Adrenal gland (tissue), 5 donors: Measurements from ENCODE around the gene ABCG1.

Experiments
- CTCF ChIP-seq, 6 experiments: fragments of 450-650 bp in 4 of 6; fragments of 200-600 bp in 2 of 6; sonication (generic) in 1 of 6; IDR thresholded peaks; 1 replicate in 5 of 6; 2 replicates in 1 of 6; pipeline versions ENCODE4 v1.5.1 to v1.8.0; 2016 to 2021; ENCODE audit warnings: antibody characterized with exemption in 6 of 6, mild to moderate bottlenecking in 2 of 6, moderate library complexity in 1 of 6
- POLR2A ChIP-seq, 2 donors: fragments of 450-650 bp; IDR thresholded peaks; one replicate each; pipeline ENCODE4 v1.6.1; 2017; ENCODE audit warnings: antibody characterized with exemption in 2 of 2, mild to moderate bottlenecking in 2 of 2, moderate library complexity in 1 of 2
- donor health status: DM: no; HTN: no; CAD: no.

- TF ChIP-seq CTCF (IDR thresholded peaks at IDR 0.05) (no peak), POLR2A (IDR thresholded peaks at IDR 0.05) (no peak)
Measured at GRCh38 chr21:42343556-42343955, 124.6 kb downstream of the ABCG1 start.
